Thyroid gland (tissue), 4 donors: Measurements from ENCODE around the gene SPATA12.

ENCODE experiments used
- CTCF ChIP-seq, 6 experiments: fragments of 200-600 bp in 3 of 6; fragments of 450-650 bp in 3 of 6; sonication (generic) in 3 of 6; IDR thresholded peaks; one replicate each; pipeline ENCODE4 v1.5.1; 2016 to 2019; ENCODE audit warnings: antibody characterized with exemption in 6 of 6, mild to moderate bottlenecking in 2 of 6, inconsistent platforms in 1 of 6, moderate library complexity in 1 of 6
- POLR2A ChIP-seq, 2 donors: fragments of 450-650 bp; IDR thresholded peaks; one replicate each; pipeline ENCODE4 v1.6.1; 2017; ENCODE audit warnings: antibody characterized with exemption in 2 of 2, mild to moderate bottlenecking in 2 of 2, moderate library complexity in 1 of 2

GRCh38 chr3:57112206-57112605 is 51.7 kb downstream of the SPATA12 start:
- TF ChIP-seq CTCF (IDR thresholded peaks at IDR 0.05) (no peak), POLR2A (IDR thresholded peaks at IDR 0.05) (no peak)
